NCI-H2227 treated with DMSO at 0.1 percent for 48 hours (cell line): ENCODE measurements around the gene KCNMA1.

Experiments used
- DNase-seq: peaks from one replicate; lab custom pipeline; 2025; lab: John Stamatoyannopoulos, UW

The KCNMA1 gene

DNA sequence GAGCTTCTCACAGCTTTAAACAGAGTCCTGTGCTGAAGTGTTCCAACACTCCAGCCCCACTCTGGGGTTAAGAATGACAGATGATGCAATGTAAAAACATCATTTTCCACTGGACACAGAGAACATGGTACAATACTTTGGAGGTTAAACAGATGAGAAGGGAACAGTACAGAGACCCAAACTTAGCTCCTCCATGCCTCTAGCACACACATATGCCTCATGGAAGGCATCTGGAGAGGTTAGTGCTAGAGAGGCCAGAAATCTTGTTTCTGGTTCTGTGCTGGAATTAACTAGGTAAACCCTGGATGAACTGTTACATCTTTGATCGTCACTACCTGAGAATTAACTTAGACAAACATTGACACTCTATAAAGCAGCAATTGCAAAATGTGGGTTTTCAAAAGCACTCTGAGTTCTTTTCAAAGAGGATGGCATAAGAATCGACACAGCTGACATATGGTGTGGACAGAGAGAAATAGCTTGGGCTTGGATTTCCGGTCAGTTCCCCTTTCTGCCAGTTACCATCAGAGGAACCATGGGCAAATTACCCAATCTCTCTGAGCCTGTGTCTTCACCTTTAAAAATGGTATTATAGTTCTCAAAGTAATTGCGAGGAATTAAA lies 81.9 kb downstream of the KCNMA1 start:
- no peak for DNase-seq

- DNase-seq, result no peak
These were observed 82.6 kb downstream of the KCNMA1 start for GRCh38 chr10:77554996-77555397.

DNA sequence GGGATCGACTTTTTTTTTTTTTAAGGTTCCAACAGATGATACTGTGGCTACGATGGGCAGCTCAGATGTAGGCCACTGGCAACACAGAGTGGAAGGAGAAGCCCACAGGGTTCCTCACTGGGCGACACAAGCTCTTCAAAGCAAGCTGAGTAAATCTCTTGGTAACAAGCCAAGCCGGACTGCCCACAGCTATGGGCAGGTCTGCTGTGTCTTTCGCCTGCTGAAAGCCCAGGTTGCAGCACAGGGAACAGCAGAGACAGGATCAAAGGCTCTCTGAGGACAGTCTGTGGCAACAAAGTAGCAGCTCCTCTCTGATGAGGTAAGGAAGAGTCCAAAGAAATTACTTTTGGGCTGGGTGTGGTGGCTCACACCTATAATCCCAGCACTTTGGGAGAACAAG lies 83.6 kb downstream of the KCNMA1 start:
- no peak for DNase-seq

GRCh38 chr10:77553311-77553710 lies 84.3 kb downstream of the KCNMA1 start:
- no peak for DNase-seq

GRCh38 chr10:77552252-77552651 lies 85.4 kb downstream of the KCNMA1 start:
- no peak for DNase-seq

- no peak for DNase-seq
These were observed 87.2 kb downstream of the KCNMA1 start for GRCh38 chr10:77550378-77550777.

DNA sequence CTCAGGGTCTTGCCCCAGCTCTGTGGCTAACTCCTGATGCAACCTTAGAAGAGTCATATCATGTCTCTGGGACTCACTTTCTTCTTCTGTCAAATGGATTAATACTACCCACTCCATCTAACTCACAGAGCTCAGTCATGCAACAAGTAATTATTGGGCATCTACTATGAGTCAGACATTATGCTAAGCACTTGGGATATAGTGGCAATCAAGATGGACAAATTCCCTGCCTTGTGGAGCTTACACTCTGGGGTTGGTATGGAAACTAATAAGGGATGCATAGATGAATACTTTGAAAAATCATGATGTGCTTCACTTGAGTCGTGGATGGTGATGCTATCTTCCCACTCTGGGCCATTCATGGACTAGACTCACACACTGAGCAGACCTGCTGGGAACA lies 88.9 kb downstream of the KCNMA1 start:
- no peak for DNase-seq

DNA sequence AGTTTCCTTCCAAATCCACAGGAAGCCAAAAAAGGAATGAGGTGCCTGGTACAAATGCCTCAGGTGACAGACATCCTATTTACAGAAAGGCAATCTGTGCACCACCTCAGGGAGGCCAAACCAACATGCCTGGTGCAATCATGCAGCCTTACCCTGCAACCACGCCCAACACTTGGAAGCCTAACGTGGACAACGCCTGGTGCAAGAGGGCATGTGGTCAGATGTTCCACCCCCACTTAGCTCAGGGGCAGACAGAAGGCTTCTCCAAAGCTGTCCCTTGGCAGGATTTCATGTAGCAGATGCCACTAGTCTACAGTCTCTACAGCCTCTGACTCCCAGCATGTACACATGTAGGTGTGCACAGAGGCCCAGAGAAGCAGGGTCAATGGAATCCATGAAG lies 89.5 kb downstream of the KCNMA1 start:
- DNase-seq, result no peak

DNA sequence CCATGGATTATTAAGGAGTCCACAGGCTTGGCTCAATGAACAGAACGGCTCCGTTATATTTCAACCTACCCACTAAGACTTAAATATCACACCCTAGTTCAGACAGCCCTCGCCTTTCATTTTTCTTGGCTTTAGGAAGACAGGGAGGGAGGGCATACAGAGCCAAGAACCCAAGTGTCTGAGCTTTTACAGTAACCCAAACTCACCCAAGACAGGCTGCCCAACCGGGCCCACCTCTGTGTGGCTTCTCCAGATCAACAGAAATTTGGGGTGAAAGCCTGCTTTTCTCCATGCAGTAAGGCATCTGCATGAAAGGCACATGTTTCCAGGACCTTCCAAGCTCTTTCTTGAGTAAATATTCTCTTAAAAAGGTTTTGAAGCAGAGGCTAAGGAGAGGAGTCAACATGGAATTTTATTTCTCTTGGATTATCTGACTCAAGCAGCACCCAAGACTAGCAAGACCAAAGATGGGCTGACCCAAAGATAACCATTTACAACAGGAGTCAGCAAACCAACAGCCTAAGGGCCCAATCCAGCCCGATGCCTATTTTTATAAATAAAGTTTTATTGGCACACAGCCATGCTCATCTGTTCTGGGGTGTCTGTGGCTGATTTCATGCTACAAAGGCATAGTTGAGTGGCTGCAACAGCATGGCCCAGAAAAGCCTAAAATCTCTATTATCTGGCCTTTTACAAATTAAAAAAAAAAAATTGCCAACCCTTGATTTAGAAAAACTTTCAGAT lies 90.1 kb downstream of the KCNMA1 start:
- DNase-seq, result no peak

DNA sequence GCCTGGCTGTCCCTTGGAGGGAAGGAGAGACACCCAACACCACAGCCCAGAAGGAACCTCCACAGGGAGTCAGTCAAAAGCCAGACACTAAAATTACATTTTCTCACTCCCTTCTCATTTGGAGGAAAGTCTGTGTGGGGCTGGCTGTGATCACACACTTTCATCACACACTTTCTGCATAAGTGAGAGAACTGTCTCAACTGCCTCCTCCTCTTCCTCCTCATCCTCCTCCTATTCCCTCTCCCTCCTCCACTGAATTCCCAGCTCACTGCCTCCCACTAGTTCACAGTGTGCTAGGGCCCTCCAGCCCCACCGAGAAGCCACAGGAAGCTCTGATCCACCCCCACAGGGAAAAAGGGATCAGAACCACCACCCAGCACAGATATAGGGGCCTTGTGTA lies 91.6 kb downstream of the KCNMA1 start:
- no peak for DNase-seq

- no peak for DNase-seq
These were observed 92.0 kb downstream of the KCNMA1 start for GRCh38 chr10:77545585-77545984.

- DNase-seq, result no peak
These were observed 93.0 kb downstream of the KCNMA1 start for GRCh38 chr10:77544617-77545016.

- DNase-seq, result no peak
These were observed 94.8 kb downstream of the KCNMA1 start for GRCh38 chr10:77542710-77543259.

GRCh38 chr10:77541944-77542343 lies 95.7 kb downstream of the KCNMA1 start:
- no peak for DNase-seq

GRCh38 chr10:77541247-77541646 lies 96.4 kb downstream of the KCNMA1 start:
- no peak for DNase-seq

DNA sequence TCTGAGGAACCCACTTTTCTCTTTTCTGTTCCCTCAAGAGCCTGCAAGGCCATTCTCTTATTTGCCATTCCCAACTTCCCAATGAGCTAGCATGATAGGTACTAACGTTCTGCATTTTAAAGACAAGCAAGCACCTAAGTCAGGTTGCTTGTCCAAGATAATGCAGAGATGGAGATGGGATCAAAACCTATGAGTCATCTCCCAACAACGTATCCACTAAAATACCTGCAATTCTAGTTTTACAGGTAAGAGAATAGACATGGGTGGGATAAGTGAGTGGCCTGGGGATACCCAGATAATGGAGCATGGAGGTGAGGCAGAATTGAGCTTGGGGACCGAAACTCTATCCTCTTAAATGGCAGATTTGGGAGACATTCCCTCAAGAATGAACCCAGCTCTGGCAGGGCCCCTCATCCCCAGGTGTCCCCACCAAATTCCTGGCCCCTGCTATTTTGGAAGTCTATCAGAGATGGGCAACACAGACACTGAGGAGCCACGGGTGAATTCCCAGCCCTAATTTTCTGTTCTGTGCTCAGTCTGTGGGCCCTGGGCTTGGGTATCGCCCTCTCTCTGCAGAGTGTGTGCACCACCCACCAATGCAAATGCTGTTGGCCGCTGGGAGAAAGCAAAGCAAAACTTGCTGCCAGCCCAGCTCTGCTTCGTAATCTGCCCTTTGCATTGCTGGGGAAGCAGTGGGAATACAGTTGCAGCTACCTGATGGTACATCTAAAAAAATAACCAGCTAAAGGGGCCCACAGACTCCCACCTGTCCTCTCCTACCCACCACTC lies 98.3 kb downstream of the KCNMA1 start:
- no peak for DNase-seq

DNA sequence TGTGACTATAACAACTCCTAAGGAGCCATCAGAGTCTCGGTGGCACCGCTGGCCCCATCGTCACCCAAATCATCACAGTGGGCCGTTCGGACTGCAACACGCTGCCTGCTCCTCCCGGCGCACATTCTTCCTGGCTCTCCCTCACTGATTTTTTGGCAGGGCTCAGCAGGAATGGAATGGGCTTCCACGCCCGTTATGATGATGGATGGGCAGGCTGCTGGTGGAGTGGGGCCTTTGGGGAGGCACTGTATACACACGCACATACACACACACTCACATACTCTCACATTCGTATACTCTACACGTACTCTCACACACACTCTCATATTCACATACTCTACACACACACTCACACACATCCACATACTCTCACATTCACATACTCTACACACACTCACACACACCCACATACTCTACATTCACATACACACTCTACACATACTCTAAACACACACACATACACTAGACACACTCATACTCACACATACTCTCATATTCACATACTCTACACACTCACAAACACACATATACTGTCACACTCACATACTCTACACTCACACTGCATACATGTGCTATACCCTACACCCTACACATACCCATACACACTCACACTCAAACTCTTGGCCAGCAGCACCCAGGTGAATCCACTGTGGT lies 99.8 kb downstream of the KCNMA1 start:
- DNase-seq, result no peak

GRCh38 chr10:77537071-77537470 lies 100.5 kb downstream of the KCNMA1 start:
- no peak for DNase-seq

GRCh38 chr10:77533887-77534278 lies 103.7 kb downstream of the KCNMA1 start:
- no peak for DNase-seq

GRCh38 chr10:77533146-77533886 lies 104.3 kb downstream of the KCNMA1 start:
- no peak for DNase-seq

DNA sequence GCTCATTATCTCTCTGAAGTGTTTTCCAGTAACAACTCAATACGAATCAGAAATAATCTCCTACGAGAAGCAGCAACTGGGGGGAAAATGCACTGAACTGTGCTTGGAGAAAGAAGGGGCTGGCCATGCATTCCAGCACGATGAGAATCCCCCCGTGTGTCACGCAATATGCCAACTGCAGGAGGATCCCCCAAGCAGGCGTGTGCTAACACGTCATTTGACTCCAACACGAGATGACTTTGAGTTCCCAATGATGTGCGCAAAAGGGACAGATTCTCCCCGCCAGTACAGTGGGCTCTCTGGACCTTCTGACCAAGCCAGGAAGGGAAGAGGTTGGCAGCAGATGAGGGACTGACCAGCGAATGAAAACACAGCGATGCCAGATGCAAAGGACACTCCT lies 105.5 kb downstream of the KCNMA1 start:
- DNase-seq, result no peak
